ENCODE data around the gene TBC1D2B.
A peak's percentile ranks its signal among the peaks of the same experiment; 100 is the strongest.

The TBC1D2B gene

GRCh38 chr15:78052001-78052401 is 25.5 kb downstream of the TBC1D2B start:
- no peak for DNase-seq

- no peak for DNase-seq
Observed at GRCh38 chr15:78051596-78051995, 25.9 kb downstream of the TBC1D2B start.

DNA sequence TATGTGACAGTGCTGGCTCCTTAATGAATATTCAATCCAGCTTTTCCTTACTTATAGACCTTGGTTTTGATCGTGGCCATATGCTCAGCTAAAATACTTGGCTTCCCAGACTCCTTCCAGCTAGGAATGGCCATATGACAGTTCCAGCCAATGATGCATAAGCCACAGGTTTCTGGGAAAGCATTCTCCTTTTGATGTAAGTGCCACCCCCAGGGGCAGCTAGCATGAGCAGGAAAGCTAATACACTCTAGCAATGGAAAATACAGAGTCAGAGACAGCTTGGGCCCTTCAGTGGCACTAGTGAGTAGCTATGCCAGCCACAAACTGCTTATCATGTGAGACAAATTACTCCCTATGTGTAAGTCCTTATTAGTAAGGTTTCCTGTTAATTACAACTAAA is 26.7 kb downstream of the TBC1D2B start:
- no peak for DNase-seq

GRCh38 chr15:78050441-78050809 is 27.1 kb downstream of the TBC1D2B start:
- DNase-seq = no peak

DNA sequence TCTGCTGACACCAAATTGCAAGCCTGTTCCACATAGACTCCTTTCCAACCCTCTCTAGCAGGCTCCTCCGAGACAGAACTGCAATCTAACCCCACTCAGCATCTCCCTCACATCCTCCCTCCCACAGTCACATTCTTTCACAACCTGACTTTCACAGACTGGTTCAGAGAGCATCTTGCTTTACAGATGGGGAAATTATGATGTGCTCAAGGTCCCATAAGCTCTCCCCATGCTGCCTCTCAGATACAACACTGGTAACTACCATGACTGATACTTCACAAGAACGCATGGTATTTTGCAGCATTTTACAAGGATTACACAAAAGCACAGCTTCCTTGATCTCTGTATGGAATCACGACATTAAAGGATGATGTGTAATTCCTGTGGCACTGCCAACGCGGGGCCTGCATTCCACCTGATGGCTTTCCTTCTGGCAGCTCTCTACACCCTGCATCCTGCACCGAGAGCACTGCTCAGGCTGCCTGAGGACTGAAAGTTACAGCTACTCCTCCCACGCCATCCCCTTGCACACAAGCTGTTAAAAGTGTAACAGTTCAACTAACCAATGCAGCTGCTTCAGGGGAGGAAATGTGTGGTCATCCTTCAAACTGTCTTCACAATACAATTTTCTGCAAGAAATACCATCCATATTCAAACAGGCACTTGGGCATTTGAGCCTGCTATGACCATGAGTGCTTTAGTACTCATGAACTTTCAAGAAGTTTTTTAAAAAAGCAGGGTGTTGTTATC is 27.6 kb downstream of the TBC1D2B start:
- DNase-seq = no peak

DNA sequence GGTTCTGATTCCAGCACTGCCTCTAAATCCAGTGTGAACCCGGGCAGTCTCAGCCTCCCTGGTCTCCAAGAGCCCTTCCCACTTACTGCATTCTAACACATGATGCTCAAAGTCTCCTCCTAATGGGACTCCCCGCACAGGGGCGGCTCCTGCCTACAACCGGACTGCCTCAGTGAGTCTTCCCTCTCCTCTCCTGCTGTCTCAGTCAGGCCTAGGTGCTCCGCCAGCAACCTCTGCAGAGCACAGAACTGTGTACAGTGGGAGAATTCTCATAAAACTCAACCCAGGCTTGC is 28.9 kb downstream of the TBC1D2B start:
- no peak for DNase-seq

DNA sequence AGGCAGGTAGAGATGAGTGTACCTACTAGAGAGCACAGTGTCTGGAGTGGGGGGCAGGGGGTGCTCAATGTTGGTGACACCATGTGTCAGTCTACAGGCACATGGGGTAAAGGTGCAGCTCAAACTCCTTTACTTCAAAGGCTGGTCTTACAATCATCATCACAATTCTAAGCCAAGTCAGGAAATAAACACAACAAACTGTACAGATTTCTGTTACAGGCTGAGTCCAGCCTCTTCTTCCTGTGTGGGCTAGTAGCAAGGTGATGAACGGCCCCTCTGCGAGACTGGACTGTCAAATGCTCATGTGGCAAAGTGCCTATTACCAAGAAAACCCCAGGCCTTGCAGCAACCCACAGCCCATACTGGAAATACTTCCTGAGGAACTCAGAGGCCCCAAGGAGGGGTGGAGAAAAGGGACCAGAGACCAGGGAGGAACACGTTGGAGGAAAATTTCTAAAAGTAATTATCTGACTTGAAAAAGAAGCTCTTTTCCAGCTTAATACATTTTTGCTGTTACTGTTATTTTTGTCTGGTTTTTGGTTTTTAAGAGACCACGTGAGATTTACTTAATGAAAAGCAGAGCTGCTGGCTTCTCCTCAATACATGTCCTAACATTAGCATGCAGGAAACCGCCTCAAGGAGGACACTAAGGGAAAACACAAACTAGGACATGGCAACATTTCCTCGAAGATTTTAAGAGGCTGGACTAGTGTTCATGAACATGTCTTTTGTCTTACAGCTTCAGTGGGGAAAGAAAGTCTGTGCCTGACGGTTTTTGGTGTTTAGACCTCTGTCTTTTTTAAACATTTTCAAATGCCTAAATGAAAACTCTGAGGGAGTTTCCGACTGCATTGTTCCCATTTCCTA is 29.5 kb downstream of the TBC1D2B start:
- DNase-seq = no peak

DNA sequence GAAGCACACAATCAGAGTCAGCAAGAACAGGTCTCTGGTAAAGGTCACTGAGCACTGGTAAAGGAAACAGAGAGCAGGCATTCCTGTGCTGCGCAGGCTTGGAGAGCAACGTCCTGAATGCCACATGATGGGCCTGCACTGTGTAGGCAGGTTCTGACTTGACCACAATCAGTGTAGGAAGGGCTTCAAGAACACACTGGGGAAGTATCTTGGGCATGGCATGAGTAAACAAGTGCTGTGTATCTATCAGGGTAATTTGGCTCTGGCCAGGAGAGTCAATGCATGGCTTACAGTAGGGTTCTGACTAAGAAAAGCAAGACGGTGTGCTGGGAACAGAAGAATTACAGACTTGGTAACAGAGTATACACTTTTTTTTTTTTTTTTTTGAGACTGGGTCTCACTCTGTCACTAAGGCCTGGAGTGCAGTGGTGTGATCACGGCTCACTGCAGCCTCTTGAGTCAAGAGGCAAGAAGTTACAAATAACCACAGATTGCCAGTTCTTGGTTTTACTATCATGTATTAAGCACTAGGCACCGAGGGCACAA is 30.6 kb downstream of the TBC1D2B start:
- no peak for DNase-seq

- DNase-seq = no peak
Observed at GRCh38 chr15:78045189-78045588, 32.3 kb downstream of the TBC1D2B start.

- no peak for DNase-seq
Observed at GRCh38 chr15:78044407-78045155, 32.9 kb downstream of the TBC1D2B start.

DNA sequence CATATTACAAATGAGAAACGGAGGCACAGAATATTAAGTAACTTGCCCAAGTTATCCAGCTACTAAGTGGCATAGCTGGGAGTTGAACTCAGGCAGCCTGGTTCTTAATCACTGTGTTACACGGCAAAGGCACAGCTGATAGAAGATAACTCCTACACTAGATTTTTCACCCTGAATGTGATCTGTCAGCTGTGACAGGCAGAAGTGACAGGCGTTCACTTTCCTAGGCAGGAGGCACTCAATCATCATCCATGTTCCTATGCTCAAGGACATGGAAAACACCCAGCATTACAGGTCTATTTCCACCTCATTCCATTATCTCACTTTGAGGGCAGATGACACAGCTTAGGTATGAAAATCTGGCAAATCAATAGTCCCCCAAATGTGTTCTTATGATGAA is 35.6 kb downstream of the TBC1D2B start:
- DNase-seq = no peak

DNA sequence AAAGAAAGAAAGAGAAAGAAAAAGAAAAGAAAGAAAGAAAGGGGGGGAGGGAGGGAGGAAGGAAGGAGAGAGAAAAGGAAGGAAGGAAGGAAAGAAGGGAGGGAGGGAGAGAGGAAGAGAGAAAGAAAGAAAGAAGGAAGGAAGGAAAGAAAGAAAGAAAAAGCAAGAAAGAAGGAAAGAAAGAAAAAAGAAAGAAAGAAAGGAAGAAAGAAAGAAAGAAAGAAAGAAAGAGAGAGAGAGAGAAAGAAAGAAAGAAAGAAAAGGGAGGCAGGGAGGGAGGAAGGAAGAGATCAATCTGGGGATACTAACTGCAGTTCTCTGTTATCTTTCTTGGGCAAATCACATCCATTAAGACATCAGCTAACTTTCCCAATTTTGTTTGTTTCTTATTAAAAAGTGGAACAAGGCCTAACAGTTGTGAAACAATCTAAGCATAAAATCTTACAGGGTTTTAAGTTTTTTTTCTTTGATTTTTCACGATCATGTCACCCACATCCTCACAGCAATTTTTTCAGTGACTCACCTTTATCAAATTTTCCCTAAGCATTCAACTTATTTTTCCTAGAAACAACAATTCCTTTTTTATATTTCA is 36.8 kb downstream of the TBC1D2B start:
- DNase-seq = no peak

GRCh38 chr15:78038585-78039247 is 38.8 kb downstream of the TBC1D2B start:
- DNase-seq = no peak

DNA sequence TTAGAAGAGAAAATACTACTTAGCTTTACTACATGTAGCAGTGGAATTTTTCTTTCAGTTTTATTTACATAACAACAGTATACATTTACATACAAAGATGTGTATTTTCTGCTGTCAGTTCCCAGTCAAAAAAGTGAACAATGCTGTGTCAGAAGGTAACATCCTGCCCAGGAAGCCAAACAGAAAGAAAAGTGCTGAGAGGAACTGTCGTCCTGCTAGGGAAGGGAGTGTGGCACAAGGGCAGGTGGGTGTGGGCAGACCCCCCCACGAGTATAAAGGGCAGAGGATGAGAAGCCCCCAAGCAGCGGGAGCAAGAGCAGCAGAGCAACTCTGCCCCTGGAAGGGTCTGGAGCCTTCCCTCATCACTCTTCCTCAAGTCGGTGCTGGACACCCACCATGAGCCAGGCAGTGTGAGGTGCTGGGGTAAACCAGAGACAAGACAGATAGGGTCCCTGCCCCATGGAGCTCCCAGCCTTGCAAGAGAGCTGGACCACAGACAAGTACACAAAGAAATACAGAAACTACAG is 39.7 kb downstream of the TBC1D2B start:
- DNase-seq = no peak

DNA sequence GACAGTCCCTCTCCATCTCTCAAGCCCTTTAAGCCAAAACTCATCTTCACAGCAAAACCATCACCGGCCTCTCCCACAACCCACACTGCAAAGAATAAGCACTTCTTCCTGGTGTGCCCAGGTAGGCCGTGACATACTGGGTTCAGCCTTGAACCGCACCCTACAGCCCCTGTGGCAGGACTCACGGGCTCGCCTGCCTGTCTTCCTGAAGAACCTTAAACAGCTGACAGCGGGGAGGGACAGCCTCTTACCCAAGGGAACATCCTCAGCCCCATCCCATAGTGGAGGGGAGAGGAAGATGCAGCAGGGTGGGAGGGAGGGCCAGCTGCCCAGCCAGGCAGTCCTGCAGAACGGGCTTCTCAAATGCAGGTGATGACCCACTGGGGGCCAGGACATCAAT is 40.2 kb downstream of the TBC1D2B start:
- DNase-seq = no peak

- no peak for DNase-seq
Observed at GRCh38 chr15:78035861-78036476, 41.5 kb downstream of the TBC1D2B start.

DNA sequence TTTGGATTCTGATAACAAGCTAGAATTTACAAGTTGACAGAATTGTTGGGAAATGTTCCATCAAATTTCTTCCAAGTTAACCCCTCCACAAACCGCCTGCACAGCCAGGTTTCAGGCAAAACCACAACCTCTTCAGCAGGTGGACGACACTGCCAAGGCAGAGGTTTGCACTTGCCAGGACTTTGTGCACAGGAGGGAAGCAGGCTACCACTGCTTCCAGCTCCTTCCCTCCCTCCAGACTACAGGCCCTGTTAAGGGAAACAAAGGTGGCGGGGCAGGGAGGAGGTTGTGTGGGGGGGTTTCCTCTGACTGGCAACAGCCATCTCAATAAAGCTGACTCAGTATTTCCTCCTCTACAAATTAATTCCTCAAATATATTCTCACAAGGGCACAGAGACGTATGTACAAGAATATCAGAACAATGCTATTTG is 42.2 kb downstream of the TBC1D2B start:
- DNase-seq = no peak

GRCh38 chr15:78034495-78035191 is 42.9 kb downstream of the TBC1D2B start:
- no peak for DNase-seq

GRCh38 chr15:78033864-78034263 is 43.6 kb downstream of the TBC1D2B start:
- DNase-seq = peak; percentile 72

DNA sequence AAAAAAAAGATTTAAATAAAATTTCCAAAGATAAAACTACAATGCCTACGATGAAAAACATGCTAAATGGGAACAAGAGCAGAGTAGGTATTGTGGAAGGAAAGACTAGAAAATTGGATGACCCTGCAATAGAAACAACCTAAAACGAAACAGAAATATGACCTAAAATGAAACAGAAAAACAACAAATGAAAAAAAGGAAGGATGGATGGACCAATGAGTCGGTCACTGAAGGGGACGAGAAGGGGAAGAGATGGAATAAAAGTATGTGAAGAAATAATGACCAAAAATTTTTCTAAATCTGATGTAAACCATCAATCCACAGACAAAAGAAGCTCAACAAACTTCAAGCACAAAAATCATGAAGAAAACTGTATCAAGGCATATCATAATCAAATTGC is 44.8 kb downstream of the TBC1D2B start:
- DNase-seq = no peak

- DNase-seq = no peak
Observed at GRCh38 chr15:78024883-78025282, 52.6 kb downstream of the TBC1D2B start.

Data from NCI-H1417 treated with DMSO at 0.1 percent for 48 hours (cell line).